Mucosa of gallbladder (tissue), 1 donor: ENCODE data around the gene CLSTN3. TPM values are rescaled to one million over a fixed set of nuclear protein-coding genes. Genes with fewer than 3 reads are reported as not detected.

ENCODE experiments used
- DNase-seq: peaks from one replicate; pipeline ENCODE4 v3.0.0-alpha.2; 2020; ENCODE audit warnings: low spot score
- total RNA-seq: library from RNA; stranded (reverse); gene quantifications from one replicate; pipeline ENCODE4 v1.2.1, GENCODE V29; 2021
- donor health status: DM: no; HTN: no; CAD: no.

The CLSTN3 gene
- total RNA-seq, 1 donor from 2014 or later: 40.6 TPM

GRCh38 chr12:7125632-7126227 is 4.4 kb upstream of the CLSTN3 start:
- no peak for DNase-seq

DNA sequence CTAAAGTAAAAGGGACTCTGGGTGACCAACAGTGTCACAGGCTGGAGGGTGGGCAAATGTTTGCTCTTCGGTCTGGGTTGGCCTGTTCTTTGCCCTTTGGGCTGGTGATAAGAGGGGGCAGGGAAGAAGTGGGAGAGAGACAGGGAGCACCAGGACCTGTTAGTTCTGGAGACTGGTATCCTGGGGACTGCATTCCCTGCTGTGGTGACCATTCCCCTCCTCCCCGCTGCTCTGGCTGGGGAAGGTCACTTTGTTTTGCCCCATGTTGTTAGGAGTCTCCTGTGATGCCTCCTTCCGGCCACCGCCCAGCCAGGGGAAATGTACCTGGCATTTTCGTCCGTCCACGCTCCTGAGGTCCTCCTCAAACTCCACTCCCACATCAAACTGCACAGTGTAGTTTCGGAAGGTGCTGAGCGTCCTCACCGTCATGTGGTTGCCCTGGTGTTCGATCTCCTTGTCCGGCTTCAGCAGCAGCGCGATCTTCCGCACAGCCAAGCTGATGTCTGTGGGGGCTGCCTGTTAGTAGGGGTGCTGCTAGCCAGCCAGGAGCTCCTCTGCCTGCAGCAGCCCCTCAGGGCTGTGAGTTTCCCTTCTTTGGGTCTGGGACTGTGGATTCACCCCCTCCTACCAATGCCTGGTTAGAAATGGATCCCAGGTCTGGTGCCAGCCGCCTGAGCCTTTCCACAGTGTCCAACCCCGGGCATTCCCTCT is 2.1 kb upstream of the CLSTN3 start:
- DNase-seq: no peak

GRCh38 chr12:7128681-7129286 is 1.4 kb upstream of the CLSTN3 start, which contains the start of gene RBP5:
Gene RBP5 (minus strand): TSS chr12:7128889. CDS start chr12:7128775, 114 bp downstream.
- DNase-seq: no peak

- no peak for DNase-seq
Observed at GRCh38 chr12:7129287-7129871, 792 bp upstream of the CLSTN3 start.

DNA sequence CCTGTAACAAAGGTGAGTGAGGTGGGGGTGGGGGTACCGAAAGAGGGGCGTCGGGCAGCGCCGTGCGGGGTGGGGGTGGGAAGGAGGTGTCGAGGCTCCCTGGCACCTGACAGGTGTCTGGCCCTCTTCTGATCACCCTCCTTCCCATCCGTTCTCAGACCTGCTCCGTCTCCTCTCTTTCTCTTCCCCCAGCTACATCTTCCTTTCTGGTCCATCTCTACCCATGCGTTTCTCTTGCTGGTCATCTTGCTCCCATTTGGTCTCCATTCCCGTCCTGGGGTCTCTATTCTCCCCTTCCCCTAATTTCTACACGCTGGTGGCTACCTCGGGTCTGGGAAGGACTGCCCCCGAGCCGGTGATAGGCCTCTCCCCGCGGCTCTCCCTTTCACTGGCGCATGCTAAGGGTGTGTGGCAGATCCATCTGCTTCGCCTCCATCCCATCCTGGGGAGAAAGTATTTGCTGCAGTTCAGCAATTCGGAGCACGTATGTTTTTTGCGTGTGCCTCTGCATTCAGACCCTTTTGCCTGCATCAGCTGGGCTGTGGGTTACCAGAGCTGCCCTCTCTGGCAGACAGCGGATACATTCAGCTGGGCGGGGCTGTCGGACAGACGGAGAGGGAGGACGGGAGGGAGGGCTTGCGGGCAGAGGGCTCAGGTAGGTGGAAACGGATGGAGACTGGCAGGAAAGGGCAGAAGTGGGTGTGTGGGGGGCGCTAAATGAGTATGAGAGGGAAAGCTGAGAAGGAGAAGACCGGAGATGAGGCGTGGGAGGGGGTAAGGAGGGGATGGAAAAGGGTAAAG is 730 bp downstream of the CLSTN3 start:
- DNase-seq: peak; percentile 51

- DNase-seq: no peak
Observed at GRCh38 chr12:7131502-7131866, 1.3 kb downstream of the CLSTN3 start.

GRCh38 chr12:7134396-7135166 is 4.4 kb downstream of the CLSTN3 start:
- DNase-seq: no peak

DNA sequence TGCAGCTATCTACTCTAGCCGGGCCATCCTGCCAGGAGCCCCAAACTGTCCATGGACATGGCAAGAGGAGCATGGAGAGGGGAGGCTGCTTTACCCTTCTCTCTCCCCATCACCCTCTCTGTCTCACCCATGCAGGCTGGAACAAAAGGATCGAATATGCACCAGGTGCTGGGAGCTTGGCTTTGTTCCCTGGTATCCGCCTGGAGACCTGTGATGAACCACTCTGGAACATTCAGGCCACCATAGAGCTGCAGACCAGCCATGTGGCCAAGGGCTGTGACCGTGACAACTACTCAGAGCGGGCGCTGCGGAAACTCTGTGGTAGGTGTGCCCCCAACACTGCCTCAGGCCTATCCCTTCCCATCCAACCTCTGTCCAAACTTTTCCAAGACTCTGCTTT is 5.9 kb downstream of the CLSTN3 start:
- DNase-seq: no peak

- no peak for DNase-seq
Observed at GRCh38 chr12:7136676-7137075, 6.5 kb downstream of the CLSTN3 start.

DNA sequence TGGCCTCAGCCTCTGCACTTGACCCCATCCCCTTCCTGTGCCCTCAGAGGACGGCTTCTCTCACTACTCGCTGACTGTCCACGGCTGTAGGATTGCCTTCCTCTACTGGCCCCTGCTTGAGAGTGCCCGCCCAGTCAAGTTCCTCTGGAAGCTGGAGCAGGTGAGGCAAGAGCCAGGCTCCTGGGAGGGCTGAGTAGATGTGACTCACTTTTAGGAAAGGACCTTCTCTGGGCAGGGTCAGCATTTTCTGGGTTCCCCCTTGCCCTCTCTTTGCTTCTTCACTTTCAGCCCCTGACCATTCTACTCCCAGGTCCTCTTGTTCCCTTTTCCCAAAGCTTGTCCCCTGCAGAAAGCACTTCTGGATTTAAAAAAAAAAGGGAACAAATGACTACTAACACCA is 7.7 kb downstream of the CLSTN3 start:
- DNase-seq: no peak

DNA sequence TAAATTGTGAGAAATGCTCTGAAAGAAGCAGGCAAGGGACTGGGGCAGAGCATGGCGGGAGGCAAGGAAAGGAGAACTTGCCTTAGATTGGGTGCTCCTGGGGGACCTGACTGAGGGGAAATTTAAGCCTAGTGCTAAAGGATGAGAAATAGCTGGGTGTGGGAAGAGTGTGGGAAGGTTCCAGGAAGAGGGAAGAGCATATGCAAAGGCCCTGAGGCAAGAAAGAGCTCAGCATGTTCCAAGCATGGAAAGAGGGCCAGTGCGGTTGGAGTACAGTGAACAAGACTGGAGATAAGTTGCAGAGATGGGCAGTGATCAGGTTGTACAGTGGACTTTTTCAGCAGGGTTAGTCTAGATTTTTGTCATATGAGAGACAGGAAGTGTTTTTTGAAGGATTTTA is 9.0 kb downstream of the CLSTN3 start:
- no peak for DNase-seq

DNA sequence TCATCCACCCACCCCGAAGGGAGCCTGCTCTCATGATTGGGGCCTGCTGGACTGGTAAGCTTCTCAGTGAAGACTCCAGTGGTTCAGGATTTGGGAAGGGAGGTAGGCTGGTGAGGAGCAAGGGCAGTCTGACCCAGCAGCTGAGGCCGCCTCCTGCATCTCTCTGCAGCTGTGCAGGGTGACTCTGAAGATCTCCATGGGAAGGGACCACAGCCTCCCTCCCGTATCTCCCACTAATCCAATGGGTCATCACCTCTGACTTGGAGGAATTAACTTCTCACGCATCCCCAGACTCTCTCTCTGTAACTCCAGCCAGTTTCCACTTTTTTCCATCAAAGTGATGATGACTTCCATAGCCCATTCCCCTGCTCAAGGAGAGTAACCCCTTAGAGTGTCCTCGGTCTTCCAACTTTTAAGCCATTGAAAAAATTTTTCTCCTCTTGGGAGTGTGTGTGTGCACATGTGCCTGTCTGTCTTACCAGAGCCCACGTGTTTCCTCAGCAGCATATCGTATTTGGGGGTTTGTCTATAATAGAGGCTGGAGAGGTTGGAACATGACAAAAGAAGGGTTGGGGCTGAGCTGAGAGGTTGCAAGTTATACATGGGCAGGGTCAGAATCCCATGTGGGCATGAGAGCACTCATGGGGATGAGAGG is 11.3 kb downstream of the CLSTN3 start:
- no peak for DNase-seq

DNA sequence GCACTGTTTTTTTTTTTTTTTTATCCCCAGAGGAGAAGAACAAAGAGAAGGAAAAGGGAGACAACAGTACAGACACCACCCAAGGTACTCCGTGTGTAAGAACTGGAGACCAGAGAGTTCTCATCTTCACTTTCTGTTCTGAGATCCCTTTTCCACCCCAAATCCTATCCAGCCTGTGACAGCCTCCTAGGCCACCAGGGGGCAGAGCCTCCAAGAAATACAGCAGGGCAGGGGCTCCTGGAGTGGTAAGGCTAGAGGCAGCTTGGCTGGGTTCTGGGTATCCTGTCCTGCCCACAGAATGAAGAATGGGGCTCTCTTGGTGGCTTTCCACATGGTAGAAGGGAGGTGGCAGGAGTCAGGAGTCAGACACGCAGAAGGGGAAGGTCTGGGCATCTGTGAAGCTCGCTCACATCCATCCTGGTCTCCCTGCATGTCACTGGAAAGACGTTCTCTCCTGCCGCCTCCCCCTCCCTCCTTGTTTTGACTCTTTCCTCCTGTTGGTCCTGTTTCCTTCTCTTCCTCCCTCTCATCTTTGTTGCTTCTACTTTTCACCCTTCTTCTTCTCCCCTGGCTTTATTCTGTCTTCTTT is 12.0 kb downstream of the CLSTN3 start:
- DNase-seq: no peak

DNA sequence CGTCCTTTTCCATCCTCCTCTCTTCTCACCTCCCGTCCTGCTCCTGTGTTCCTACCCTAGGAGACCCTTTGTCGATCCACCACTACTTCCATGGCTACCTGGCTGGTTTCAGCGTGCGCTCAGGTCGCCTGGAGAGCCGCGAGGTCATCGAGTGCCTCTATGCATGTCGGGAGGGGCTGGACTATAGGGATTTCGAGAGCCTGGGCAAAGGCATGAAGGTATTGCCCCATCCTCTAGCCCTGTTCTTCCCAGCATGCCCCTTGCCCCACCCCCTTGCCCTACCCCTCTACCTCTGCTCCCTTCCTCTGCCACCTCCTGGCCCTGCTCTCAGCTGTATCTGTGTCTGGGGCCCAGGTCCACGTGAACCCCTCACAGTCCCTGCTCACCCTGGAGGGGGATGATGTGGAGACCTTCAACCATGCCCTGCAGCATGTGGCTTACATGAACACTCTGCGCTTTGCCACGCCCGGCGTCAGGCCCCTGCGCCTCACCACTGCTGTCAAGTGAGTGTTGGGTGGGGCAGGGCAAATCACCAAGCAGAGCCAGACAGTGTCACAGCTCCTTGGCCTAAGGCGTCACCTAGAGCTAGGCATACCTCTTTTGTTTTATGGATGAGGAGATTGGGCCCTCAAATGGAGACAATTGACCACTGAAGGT is 12.8 kb downstream of the CLSTN3 start:
- DNase-seq: no peak

DNA sequence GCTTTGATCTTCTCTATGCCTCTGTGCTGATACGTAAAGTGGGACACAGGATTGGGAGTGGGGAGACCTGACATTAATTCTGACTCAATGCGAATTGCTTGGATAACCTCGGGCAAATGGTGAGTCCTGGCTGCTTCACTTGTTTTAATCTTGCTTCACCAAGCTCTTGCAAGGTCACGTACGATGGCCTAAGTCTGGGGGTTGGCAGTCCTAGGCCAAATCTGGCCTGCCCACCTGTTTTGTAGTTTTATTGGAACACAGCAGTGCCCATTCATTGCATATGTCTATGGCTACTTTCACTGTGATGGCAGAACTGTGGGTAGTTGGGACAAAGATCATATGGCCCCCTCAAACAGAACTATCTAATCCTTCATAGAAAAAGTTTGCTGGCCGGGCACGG is 13.4 kb downstream of the CLSTN3 start:
- no peak for DNase-seq

DNA sequence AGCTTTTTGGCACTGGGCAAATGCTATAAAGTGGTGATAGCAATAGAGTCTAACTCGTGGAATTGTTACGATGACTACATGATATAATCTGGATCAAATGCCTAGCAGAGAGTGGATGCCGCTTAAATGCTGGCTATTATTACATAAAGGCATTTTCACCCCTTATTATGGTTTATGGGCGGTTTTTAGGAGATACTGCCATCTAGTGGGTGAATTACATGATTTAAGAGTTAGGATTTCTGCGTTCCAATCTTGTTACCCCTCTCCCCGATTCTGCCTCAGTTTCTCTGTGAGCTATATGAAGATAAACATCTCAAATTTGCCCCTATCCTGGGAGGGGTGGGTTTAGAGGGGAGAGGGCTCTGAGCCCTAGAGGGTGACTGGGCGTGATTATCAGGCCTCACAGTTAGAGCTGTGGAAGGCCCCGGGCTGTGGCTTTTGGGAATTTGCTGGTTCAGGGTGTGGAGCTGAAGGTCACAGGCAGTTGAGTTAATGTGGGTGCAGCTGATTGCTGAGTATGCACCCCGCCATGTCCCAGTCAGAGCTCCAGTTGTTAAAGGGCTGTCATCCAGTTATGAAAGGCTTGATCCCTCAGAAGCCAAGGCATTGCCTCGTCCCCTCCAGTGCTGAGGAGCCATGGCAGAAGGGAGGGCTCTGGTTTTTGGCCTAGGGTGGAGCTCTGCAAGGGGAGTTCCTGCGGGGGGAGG is 14.4 kb downstream of the CLSTN3 start:
- no peak for DNase-seq

GRCh38 chr12:7145671-7146070 is 15.5 kb downstream of the CLSTN3 start:
- DNase-seq: no peak

GRCh38 chr12:7146228-7146627 is 16.1 kb downstream of the CLSTN3 start:
- DNase-seq: no peak

DNA sequence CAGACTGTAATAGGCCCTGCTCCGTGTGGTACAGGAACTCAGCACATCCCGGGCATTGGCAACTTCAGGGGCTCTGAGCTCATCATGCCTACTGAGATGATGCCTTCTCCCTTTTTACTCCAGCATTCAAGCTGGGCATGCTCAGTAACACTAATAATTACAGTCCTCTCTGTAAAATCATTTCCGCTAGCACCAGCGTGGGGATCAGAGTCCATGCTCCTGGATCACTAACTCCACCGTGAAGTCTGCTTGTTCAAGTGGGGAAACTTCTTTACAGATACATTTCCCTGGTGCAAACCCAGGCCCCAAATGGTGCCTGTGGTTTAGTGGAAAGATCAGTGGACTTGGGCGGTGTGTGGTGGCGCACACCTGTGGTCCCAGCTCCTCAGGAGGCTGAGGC is 16.7 kb downstream of the CLSTN3 start:
- DNase-seq: no peak
